Activated CD4-positive, alpha-beta memory T cell treated with anti-CD3 and anti-CD28 coated beads, Interleukin-2, amount 10 ng/mL, durations not matched to agents 7 days and 5 days (primary cell): ENCODE measurements around the gene TREX2. TPM values are rescaled to one million over a fixed set of nuclear protein-coding genes. Genes with fewer than 3 reads are reported as not detected.

Experiments used
- CTCF ChIA-PET: fragments of 350-600 bp; sonication (Branson Sonifier 250); formaldehyde crosslinking; loops from one replicate; lab custom pipeline; 2021; ENCODE audit warnings: antibody characterized with exemption, inconsistent platforms; lab: Charles Lee
- POLR2A ChIA-PET: fragments of 350-600 bp; sonication (Branson Sonifier 250); formaldehyde crosslinking; loops from one replicate; lab custom pipeline; 2021; ENCODE audit warnings: antibody characterized with exemption; lab: Charles Lee
- DNase-seq: peaks from one replicate; pipeline ENCODE4 v3.0.0-alpha.2; 2020
- H3K27ac Mint-ChIP-seq: one replicate; pipeline ENCODE4 v1.8.0; 2021; ENCODE audit warnings: mild to moderate bottlenecking, mixed read lengths
- H3K27me3 Mint-ChIP-seq: one replicate; pipeline ENCODE4 v1.8.0; 2021; ENCODE audit warnings: mixed read lengths
- H3K36me3 Mint-ChIP-seq: one replicate; pipeline ENCODE4 v1.8.0; 2021; ENCODE audit warnings: low read depth, mixed read lengths
- H3K4me1 Mint-ChIP-seq: one replicate; pipeline ENCODE4 v1.8.0; 2021; ENCODE audit warnings: mixed read lengths
- H3K4me3 Mint-ChIP-seq: one replicate; pipeline ENCODE4 v1.8.0; 2021; ENCODE audit warnings: mild to moderate bottlenecking, mixed read lengths
- H3K9me3 Mint-ChIP-seq: one replicate; pipeline ENCODE4 v1.8.0; 2021; ENCODE audit warnings: mixed read lengths
- total RNA-seq, 2 experiments: library from RNA; stranded (reverse); gene quantifications; one replicate each; pipeline ENCODE4 v1.2.3, GENCODE V29; 2021

Gene TREX2, protein sequence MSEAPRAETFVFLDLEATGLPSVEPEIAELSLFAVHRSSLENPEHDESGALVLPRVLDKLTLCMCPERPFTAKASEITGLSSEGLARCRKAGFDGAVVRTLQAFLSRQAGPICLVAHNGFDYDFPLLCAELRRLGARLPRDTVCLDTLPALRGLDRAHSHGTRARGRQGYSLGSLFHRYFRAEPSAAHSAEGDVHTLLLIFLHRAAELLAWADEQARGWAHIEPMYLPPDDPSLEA
- 1 to 10 TPM; 1.1 to 1.8 TPM for total RNA-seq

DNA sequence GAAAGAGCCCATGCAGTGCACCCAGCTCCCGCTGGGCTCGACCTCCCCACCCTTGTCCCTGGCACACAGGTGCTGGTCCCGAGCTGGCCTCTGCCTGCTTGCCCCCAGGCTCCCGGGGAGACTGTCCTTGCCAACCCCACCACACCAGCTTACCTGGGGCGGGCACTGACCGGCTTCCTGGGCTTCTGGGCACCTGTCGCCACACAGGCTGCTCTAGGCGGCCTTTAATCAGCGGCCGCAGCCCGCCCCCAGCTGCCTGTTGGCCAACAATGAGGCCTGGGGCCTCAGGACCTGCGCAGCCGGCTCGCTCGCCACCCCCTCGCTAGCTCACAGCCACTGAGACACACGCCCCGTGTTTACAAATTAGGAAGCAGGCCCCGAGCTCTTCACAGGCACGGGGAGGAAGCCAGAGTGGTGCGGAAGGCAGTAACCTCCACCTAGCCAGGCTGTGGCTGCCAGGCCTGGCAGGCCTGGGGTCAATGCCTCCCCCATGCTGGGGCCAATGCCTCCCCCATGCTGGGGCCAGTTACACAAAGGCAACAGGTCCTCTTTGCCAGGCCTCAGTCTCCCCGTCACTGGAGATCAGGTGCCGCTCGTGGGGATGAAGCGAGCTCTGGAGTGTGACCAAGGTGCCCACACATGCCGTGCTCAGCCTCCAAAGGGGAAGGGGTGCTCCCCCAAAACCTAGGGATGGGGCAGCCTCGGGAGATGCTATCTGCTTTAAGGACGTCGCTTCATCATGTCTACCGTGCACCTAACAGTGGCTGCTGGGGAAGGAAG, at the start of gene TREX2:
TSS of gene TREX2 (minus strand) at position 201 of the 780 bp plus-strand sequence. CDS start 626 bp downstream, outside the sequence.
- Mint-ChIP-seq H3K4me3 (no peak within 1 kb of the TSS), H3K27me3 (no peaks in the 10 kb centered on the region)
- POLR2A ChIA-PET, result no interaction called here

DNA sequence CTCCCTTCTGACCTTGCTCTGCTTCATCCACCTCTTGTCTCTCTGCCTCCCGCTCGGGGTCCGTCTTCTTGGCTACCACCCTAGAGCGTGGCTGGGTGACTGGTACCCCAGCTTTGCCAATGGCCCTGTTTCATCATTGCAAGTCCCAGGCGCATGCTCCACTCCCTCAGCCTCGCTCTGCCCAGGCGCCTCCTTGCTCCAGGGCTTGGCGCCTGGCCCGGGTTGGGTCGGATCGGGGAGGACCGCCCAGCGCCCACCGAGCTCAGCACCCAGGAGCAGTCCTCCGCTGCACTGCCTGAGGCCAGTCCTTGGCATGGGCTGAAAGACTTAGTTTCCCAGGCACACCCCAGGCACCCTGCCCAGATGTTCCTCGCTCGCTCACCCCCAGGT, 49.5 kb upstream of the TREX2 start:
- Mint-ChIP-seq H3K36me3 (no peaks in the 10 kb centered on the region), H3K27me3 (no peaks in the 10 kb centered on the region), H3K4me3 (no peak overlapping the region), H3K27ac (no peak overlapping the region), H3K9me3 (no peaks in the 10 kb centered on the region), H3K4me1 (no peaks in the 10 kb centered on the region)
- POLR2A ChIA-PET, result no interaction called here
- no peak for DNase-seq
- CTCF ChIA-PET, result no interaction called here

More for the DNA sequence above, at the start of gene TREX2:
- Mint-ChIP-seq H3K27ac (no peak within 1 kb of the TSS), H3K9me3 (no peaks in the 10 kb centered on the region), H3K4me1 (no peaks in the 10 kb centered on the region), H3K36me3 (no peaks in the 10 kb centered on the region)
- CTCF ChIA-PET, result no interaction called here
- no peak for DNase-seq

DNA sequence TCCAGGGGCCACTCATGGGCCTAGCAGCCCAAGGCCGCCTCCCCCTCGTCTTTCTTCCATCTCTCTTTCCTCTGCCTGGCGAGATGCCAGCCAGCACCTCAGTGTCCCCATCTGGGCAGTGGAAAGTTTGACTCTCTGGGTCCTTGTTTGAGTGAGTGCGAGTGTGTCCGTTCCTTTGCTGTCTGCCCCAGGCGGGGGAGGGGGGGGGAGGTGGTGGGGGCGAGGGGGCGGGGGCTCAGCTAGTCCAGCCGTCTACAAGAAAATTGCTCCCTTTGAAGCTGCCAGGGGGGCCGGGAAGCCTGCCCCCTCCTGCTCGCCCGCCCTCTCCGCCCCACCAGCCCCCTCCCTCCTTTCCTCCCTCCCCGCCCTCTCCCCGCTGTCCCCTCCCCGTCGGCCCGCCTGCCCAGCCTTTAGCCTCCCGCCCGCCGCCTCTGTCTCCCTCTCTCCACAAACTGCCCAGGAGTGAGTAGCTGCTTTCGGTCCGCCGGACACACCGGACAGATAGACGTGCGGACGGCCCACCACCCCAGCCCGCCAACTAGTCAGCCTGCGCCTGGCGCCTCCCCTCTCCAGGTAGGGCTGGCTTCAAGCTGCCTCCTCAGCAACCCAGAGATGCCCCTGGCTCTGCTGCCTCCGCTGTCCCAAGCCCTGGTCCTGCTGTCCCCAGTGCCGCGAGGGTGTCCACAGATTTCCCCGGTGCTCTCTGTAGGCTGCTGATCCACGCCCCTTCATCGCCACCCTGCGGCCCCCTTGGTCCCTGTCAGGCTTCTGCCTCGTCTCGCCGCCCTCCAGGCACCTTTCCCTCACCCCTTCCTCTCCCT, 48.9 kb upstream of the TREX2 start, which contains the start of gene BGN:
TSS of gene BGN (plus strand) at position 440 of the 821 bp plus-strand sequence. CDS start 9,652 bp downstream, outside the sequence.
- no peaks in the 10 kb centered on the region for H3K4me1 Mint-ChIP-seq
- CTCF ChIA-PET, result interaction anchor here (1.2 kb wide), 1 partner anchor 12 kb away, joined by 3 read pairs; no protein-coding TSS in a partner anchor

DNA sequence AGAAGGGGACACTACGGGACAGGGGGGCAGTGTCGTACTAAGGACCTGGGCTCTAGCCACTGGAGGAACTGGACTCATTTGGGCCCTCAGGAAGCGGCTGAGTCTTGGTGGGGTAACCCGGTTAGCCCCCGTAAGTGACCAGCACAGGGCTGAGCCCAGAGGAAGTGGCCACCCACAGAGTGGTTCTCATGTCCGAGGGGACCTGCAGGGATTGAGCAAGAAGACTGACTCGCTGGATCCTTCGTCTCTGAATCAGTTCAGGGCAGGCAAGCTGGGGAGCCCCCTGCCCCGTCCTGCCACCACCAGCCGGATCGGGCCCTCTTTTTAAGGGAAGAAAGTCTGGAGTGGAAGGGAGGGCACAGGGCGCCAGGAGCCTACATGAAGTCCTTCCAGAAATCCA, 48.2 kb upstream of the TREX2 start:
- H3K4me1 Mint-ChIP-seq, result no peaks in the 10 kb centered on the region
- POLR2A ChIA-PET, result no interaction called here
- no peak overlapping the region for H3K27ac Mint-ChIP-seq
- H3K36me3 Mint-ChIP-seq, result no peaks in the 10 kb centered on the region
- DNase-seq, result no peak
- CTCF ChIA-PET, result interaction anchor here (1.2 kb wide), 1 partner anchor 13 kb away, joined by 3 read pairs; no protein-coding TSS in a partner anchor
- no peak overlapping the region for H3K4me3 Mint-ChIP-seq
- H3K27me3 Mint-ChIP-seq, result no peaks in the 10 kb centered on the region
- H3K9me3 Mint-ChIP-seq, result no peaks in the 10 kb centered on the region

More for the DNA sequence above, 48.9 kb upstream of the TREX2 start, which contains the start of gene BGN:
- H3K9me3 Mint-ChIP-seq, result no peaks in the 10 kb centered on the region
- no peaks in the 10 kb centered on the region for H3K27me3 Mint-ChIP-seq
- H3K27ac Mint-ChIP-seq, result no peak within 1 kb of the TSS
- no peaks in the 10 kb centered on the region for H3K36me3 Mint-ChIP-seq
- POLR2A ChIA-PET, result no interaction called here
- H3K4me3 Mint-ChIP-seq, result no peak within 1 kb of the TSS
- DNase-seq, result no peak

DNA sequence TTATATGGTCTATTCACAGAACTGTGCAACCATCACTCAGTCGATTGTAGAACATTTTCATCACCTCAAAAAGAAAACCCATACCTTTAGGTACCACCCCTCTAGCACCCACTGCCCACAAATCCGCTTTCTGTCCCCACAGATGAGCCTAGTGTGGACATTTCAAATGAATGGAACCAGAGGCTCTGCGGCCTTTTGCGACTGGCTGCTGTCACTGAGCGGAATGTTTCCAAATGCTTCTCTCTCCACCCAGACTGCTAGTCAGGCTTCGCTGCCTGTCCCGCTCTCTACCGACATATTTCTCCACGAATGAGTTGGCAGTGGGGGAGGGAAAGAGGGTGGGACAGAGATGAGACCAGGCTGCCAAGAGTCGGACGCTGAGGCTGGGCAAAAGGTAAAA, 47.2 kb upstream of the TREX2 start:
- Mint-ChIP-seq H3K27me3 (no peaks in the 10 kb centered on the region), H3K4me1 (no peaks in the 10 kb centered on the region), H3K4me3 (no peak overlapping the region), H3K36me3 (no peaks in the 10 kb centered on the region), H3K9me3 (no peaks in the 10 kb centered on the region), H3K27ac (no peak overlapping the region)
- POLR2A ChIA-PET, result no interaction called here
- no peak for DNase-seq
- CTCF ChIA-PET, result no interaction called here

DNA sequence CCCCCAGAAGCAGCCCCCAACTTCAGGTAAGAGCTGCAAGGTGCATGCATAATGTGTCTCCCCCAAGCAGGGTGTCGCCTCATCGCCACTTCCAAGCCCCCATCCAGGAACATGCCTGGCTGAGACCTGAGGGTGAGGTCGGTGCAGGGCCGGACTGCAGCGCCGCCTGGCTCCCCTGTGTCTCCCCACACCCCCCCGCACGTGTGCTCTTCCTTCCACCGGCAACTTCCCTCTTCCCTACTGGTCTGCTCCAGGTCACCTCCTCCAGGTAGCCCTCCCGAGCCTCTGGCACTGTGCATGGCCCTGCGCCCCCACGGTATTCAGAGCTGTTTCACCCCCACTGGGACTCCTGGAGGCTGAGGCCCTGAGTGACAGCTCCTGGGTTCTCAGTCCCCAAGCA, 46.7 kb upstream of the TREX2 start:
- H3K9me3 Mint-ChIP-seq, result no peaks in the 10 kb centered on the region
- no peaks in the 10 kb centered on the region for H3K27me3 Mint-ChIP-seq
- no peaks in the 10 kb centered on the region for H3K36me3 Mint-ChIP-seq
- no peak overlapping the region for H3K4me3 Mint-ChIP-seq
- DNase-seq, result no peak
- ChIA-PET CTCF (no interaction called here), POLR2A (no interaction called here)
- H3K4me1 Mint-ChIP-seq, result no peaks in the 10 kb centered on the region
- no peak overlapping the region for H3K27ac Mint-ChIP-seq

DNA sequence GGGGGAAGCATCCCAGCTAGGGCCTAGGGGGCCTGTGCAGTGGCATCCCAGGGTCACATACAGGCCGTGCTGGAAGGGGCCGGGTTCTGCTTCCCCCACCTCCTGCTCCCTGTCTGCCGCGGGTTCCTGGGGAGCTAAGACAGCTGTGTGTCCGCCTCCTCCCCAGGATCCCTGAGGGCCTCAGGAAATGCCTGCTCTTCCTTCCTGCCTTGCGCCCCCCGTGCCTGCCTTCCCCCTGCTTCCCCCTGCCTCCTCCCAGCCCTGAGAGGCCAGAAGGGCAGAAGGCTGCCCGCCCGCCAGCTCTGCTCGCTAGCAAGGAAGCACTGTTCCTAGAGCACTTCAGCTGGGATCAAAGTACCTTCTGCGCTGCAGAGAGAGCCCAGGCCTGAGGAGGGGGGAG, 46.1 kb upstream of the TREX2 start:
- ChIA-PET POLR2A (no interaction called here), CTCF (no interaction called here)
- H3K4me3 Mint-ChIP-seq, result no peak overlapping the region

DNA sequence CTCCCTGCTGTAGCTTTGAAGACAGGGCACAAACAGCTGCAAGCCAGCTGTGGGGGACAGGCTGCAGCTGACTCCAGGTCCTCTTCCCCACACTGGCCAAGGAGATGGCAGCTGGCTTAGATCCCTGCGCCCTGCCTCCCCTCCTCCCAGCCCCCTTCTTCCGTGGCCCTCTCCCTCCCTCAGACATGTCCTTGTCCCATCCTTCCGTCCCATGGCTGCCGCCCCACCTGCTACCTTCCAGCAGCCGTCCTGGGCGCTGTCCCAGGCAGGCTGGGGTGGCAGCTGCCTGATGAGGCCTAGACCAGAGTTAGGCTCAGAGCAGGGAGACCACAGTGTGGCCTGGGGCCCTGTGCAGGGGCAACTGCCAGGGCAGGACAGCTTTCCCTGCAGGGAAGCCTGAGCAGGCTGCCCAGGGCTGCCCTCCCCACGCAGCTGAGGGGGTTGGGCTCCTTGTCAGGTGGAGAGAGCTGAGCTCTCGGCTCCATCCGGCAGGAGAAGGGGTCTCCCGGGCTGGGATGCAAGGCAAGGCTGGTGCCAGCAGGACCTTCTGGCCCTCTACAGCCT, 45.6 kb upstream of the TREX2 start:
- Mint-ChIP-seq H3K27ac (no peak overlapping the region), H3K4me1 (no peaks in the 10 kb centered on the region), H3K9me3 (no peaks in the 10 kb centered on the region), H3K36me3 (no peaks in the 10 kb centered on the region), H3K27me3 (no peaks in the 10 kb centered on the region), H3K4me3 (no peak overlapping the region)
- no peak for DNase-seq
- CTCF ChIA-PET, result interaction anchor here (2.0 kb wide), 1 partner anchor 21 kb away, joined by 6 read pairs; the partner anchor contains the start of gene HAUS7
- POLR2A ChIA-PET, result interaction anchor here (0.7 kb wide), 1 partner anchor 9 kb away, joined by 3 read pairs; no protein-coding TSS in a partner anchor

More for the DNA sequence above, 46.1 kb upstream of the TREX2 start:
- Mint-ChIP-seq H3K27me3 (no peaks in the 10 kb centered on the region), H3K27ac (no peak overlapping the region), H3K36me3 (no peaks in the 10 kb centered on the region), H3K4me1 (no peaks in the 10 kb centered on the region), H3K9me3 (no peaks in the 10 kb centered on the region)
- no peak for DNase-seq

DNA sequence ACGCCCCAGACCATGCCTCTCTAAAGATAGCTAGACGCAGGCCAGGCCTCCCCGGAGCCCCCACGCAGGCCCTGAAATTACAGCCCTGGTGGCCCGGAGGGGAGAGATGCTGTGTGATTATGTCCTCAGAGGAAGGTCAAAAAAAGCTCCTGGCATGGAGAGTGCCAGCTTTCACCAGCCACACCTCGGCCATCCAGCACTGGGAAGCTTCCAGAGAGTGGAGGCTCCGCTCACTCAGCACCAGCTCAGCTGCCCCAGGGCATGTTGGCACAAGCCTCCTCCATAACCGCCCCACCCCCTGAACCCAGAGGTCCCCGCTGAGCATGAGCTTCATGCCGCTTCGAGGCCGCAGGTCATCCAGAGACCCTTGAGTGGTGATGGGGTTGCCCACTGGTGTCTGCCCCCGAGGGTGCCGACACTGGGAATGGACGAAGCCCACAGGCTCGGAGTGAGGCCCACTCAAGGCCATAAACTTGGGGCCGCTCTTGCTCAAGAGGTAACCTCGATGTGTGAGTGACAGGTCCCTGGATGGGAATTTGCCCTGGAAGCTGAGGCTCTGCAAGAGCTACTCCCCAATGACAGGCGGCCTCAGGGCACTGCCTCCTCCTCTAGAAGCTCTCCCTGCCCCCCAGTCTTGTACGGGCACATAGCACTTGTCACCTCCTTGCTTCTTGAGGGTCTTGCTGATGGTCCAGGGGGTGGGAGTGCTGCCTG, 44.5 kb upstream of the TREX2 start:
- H3K27me3 Mint-ChIP-seq, result no peaks in the 10 kb centered on the region
- H3K36me3 Mint-ChIP-seq, result no peaks in the 10 kb centered on the region
- H3K27ac Mint-ChIP-seq, result no peak overlapping the region
- CTCF ChIA-PET, result interaction anchor here (0.5 to 2.0 kb wide), 2 partner anchors 20 to 22 kb away, joined by 3 to 6 read pairs; partner anchors contain the start of gene HAUS7
- no peaks in the 10 kb centered on the region for H3K9me3 Mint-ChIP-seq
- POLR2A ChIA-PET, result no interaction called here
- no peak overlapping the region for H3K4me3 Mint-ChIP-seq
- no peaks in the 10 kb centered on the region for H3K4me1 Mint-ChIP-seq
- no peak for DNase-seq

DNA sequence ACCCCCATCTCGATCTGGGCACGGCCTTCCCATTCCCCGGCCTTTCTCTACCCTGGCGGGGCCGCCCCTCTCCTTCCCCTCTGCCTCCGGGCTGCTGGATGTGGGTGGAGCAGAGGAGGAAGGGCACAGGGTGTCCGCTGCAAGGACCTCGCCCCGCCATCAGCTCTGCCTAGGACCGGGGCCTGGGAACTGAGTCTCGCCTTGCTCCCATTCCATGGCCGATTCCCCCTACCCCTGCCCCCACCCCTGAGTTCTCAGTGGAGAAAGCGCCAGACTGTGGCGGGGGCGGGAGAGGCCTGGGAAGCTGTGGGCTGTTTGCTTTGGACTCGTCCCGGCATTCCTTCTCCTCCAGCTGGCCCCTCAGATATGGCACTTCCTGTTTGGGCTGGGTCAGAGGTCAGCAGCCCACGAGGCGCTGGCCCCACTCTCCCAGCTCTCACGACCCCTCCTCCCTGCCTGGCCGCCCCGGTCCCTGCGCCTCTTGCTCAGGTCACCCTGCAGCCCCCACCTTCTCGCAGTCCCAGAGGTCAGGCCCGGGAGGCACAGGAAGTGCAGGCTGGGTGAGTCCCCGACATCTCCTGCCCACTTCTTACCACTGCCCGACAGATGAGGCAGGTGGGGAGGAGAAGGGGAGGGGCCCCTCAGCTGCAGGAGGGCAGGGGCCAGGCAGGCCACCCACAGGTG, 42.5 kb upstream of the TREX2 start:
- H3K4me3 Mint-ChIP-seq, result no peak overlapping the region
- H3K36me3 Mint-ChIP-seq, result no peaks in the 10 kb centered on the region
- DNase-seq, result no peak
- no peak overlapping the region for H3K27ac Mint-ChIP-seq
- H3K9me3 Mint-ChIP-seq, result no peaks in the 10 kb centered on the region
- POLR2A ChIA-PET, result no interaction called here
- H3K27me3 Mint-ChIP-seq, result no peaks in the 10 kb centered on the region
- H3K4me1 Mint-ChIP-seq, result no peaks in the 10 kb centered on the region
- CTCF ChIA-PET, result no interaction called here

DNA sequence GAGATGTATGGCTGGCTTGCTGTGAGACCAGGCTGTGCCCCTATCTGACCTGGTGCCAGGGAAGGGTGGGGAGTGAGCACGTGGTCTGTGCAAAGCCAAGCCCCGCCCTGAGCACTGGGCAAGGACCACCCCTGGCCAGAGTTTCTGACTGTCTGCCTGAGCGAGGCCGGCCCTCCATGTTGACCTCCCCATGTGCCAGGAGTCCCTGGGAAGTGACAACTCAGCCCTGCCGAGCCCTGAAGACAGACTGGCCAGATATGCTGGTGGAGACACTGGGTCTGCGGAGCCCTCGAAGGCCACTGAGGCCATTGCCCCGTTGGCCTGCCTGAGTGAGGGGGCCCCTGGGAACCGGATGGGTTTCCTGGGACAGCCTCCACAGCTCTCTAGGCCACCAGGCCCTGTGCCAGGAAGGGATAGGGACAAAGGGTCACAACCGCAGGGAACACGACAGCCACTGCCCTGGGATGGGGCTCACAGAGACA, 41.8 kb upstream of the TREX2 start:
- POLR2A ChIA-PET, result no interaction called here
- DNase-seq, result no peak

More for the DNA sequence above, 41.8 kb upstream of the TREX2 start:
- no peaks in the 10 kb centered on the region for H3K9me3 Mint-ChIP-seq
- no peak overlapping the region for H3K4me3 Mint-ChIP-seq
- H3K27me3 Mint-ChIP-seq, result no peaks in the 10 kb centered on the region
- no peaks in the 10 kb centered on the region for H3K4me1 Mint-ChIP-seq
- CTCF ChIA-PET, result no interaction called here
- H3K27ac Mint-ChIP-seq, result no peak overlapping the region
- no peaks in the 10 kb centered on the region for H3K36me3 Mint-ChIP-seq
